ENCODE measurements around the gene FBXO34. TPM values are rescaled to one million over a fixed set of nuclear protein-coding genes. Genes with fewer than 3 reads are reported as not detected.

Gene FBXO34
- total and polyA plus RNA-seq, 12 donors: 5.9 to 31.0 (median 18.5) TPM

GRCh38 chr14:55370883-55371455 lies 99.7 kb downstream of the FBXO34 start:
- no peak for TF ChIP-seq POLR2A (IDR thresholded peaks at IDR 0.05)
- TF ChIP-seq CTCF (IDR thresholded peaks at IDR 0.05): no peak
- Histone ChIP-seq H3K4me3 (no peak overlapping the region), H3K36me3 (replicated peaks in 1 of 2) (peaks cover 0 to 22% of the 10 kb centered on the region in 2 donors), H3K9me3 (replicated peaks in 1 of 3) (no peaks in the 10 kb centered on the region), H3K27me3 (no peaks in the 10 kb centered on the region), H3K4me1 (replicated peaks in 1 of 2) (no peaks in the 10 kb centered on the region), H3K27ac (no peak overlapping the region)
- intact Hi-C loops (cut with DNase I): no loop called here
- no peak for DNase-seq
- 86 to 90% (median 87%) methylated on average over 11 of the region's 11 CpGs for WGBS, 4 donors

- Histone ChIP-seq H3K9me3 (replicated peaks in 1 of 3) (no peaks in the 10 kb centered on the region), H3K4me3 (no peak overlapping the region), H3K27ac (no peak overlapping the region), H3K4me1 (replicated peaks in 1 of 2) (no peaks in the 10 kb centered on the region), H3K27me3 (no peaks in the 10 kb centered on the region), H3K36me3 (replicated peaks in 1 of 2) (peaks cover 0 to 37% of the 10 kb centered on the region in 2 donors)
- intact Hi-C loops (cut with DNase I): no loop called here
- no peak for DNase-seq
- WGBS, 4 donors: 88 to 95% (median 93%) methylated on average over 1 of the region's 1 CpG
- TF ChIP-seq POLR2A (IDR thresholded peaks at IDR 0.05) (no peak), CTCF (IDR thresholded peaks at IDR 0.05) (no peak)
Observed at GRCh38 chr14:55372423-55372822, 101.2 kb downstream of the FBXO34 start.

DNA sequence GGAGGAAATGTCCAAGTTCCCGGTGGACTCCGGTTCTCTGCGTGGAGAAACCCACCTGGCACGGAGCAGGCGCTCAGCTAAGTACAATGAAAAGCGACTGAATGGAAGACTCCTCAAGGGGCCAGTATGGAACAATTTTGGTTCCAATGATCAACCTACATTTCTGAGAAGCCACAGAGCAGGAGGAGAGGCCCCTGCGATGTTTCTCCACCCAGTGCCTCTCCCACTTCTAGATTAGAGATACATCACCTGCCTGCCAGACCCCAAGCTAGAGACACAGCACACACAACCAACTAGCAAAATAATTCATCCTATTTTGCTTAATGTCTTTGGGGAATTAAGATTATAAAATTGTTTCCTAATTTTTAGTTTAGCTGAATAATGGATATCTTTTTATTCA lies 101.6 kb downstream of the FBXO34 start:
- TF ChIP-seq CTCF (IDR thresholded peaks at IDR 0.05) (no peak), POLR2A (IDR thresholded peaks at IDR 0.05) (no peak)

DNA sequence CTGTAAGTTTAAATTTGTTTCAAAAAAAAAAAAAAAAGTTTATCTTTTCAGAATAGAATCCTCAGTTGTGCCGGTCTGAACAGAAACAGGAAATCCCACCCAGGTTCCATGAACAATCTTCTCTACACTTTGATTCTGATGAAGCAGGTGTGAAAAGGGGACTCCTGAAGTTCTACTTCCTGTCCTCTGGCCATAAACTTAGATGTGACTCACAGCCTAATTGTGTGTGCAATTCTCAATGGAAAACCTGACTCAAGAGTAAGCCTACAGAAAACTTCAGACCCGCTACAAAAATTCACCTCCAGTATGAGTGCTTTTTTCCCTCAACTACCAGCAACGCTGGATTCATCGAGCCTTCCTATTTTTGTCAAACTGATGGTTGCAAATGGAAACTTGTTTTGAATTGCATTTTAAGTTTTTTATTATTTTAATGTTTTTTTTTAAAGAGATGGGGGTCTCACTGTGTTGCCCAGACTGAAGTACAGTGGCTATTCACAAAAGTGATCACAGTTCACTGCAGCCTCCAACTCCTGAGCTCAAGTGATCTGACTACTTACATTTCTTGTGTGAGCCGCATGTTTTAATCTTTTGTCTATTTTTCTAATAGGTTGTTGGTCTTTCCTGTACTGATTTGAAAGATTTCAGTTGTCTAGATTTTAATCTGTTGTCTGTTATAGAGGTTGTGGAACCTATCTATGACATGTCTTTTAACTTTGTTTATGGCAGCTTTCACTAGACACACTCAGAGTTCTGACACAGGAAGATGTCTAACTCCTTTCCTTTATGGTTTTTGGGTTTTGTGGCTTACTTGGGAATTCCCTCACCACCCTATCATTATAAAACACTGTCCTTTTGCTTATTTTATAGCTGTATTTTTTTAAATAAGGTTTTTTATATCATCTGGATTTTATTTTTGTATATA lies 102.8 kb downstream of the FBXO34 start:
- DNase-seq: no peak
- no peaks in the 10 kb centered on the region for H3K4me1 ChIP-seq (replicated peaks in 1 of 2)
- intact Hi-C loops (cut with DNase I): no loop called here
- H3K9me3 ChIP-seq (replicated peaks in 1 of 3): no peaks in the 10 kb centered on the region
- no peak overlapping the region for H3K4me3 ChIP-seq
- no peak for TF ChIP-seq CTCF (IDR thresholded peaks at IDR 0.05)
- no peak for TF ChIP-seq POLR2A (IDR thresholded peaks at IDR 0.05)
- H3K27ac ChIP-seq: no peak overlapping the region
- peaks cover 0 to 39% of the 10 kb centered on the region in 2 donors for H3K36me3 ChIP-seq (replicated peaks in 1 of 2)
- 85 to 98% (median 95%) methylated on average over 5 of the region's 5 CpGs for WGBS, 4 donors
- H3K27me3 ChIP-seq: no peaks in the 10 kb centered on the region

More for the DNA sequence above, 101.6 kb downstream of the FBXO34 start:
- intact Hi-C loops (cut with DNase I): no loop called here
- DNase-seq: no peak
- 88 to 97% (median 94%) methylated on average over 7 of the region's 7 CpGs for WGBS, 4 donors
- H3K9me3 ChIP-seq (replicated peaks in 1 of 3): no peaks in the 10 kb centered on the region
- H3K27ac ChIP-seq: no peak overlapping the region
- peaks cover 0 to 40% of the 10 kb centered on the region in 2 donors for H3K36me3 ChIP-seq (replicated peaks in 1 of 2)
- H3K4me3 ChIP-seq: no peak overlapping the region
- no peaks in the 10 kb centered on the region for H3K4me1 ChIP-seq (replicated peaks in 1 of 2)
- H3K27me3 ChIP-seq: no peaks in the 10 kb centered on the region

All from adrenal gland (tissue), 12 donors.